Omental fat pad (tissue), 4 donors: Measurements from ENCODE around the gene IL15RA. TPM values are rescaled to one million over a fixed set of nuclear protein-coding genes. Genes with fewer than 3 reads are reported as not detected.
A peak's percentile ranks its signal among the peaks of the same experiment; 100 is the strongest.

Source experiments
- ATAC-seq: fragments of 150-250 bp; one replicate; pipeline ENCODE4 v1.9.1; 2016; ENCODE audit warnings: mild to moderate bottlenecking, moderate library complexity; ENCODE audit not compliant: low FRiP score
- DNase-seq: peaks from one replicate; pipeline ENCODE4 v3.0.0-alpha.2; 2019; ENCODE audit warnings: low spot score
- total RNA-seq, 4 donors: library from RNA; depleted of rRNA; stranded (reverse); fragments of >200 nt; gene quantifications; one replicate each; pipeline ENCODE4 v1.1.0, GENCODE V29; 2016
- TF ChIP-seq, protein P1 (sequence below), 3 donors: fragments of 450-650 bp; IDR thresholded peaks; one replicate each; pipeline ENCODE4 v1.5.1; 2016 to 2017; ENCODE audit warnings: antibody characterized with exemption in 3 of 3, mild to moderate bottlenecking in 3 of 3, moderate library complexity in 2 of 3

IL15RA gene
- total RNA-seq, 4 donors from 2014 or later: 18.7 to 71.6 (median 26.8) TPM

DNA sequence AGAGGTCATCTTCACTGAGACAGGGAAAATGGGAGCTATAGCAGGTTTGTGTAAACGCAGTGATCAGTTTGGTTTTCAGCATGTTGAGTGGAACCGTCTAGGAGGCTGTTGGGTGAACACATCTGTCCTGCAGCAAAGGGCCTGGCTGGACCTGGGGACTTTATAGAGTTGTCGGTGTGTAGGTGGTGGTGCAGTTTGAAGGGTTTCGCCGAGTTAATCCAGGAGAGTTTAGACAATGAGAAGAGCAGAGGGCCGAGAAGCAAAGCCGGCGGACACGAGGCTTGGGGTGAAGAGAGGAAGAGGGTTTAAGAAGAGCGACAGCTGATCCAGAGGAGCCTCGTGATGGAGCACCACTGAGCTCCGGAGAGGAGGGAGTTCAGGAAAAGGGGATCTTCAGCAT, 39.1 kb downstream of the IL15RA start:
- ATAC-seq (no peak), DNase-seq (no peak)
- TF ChIP-seq, protein P1, sequence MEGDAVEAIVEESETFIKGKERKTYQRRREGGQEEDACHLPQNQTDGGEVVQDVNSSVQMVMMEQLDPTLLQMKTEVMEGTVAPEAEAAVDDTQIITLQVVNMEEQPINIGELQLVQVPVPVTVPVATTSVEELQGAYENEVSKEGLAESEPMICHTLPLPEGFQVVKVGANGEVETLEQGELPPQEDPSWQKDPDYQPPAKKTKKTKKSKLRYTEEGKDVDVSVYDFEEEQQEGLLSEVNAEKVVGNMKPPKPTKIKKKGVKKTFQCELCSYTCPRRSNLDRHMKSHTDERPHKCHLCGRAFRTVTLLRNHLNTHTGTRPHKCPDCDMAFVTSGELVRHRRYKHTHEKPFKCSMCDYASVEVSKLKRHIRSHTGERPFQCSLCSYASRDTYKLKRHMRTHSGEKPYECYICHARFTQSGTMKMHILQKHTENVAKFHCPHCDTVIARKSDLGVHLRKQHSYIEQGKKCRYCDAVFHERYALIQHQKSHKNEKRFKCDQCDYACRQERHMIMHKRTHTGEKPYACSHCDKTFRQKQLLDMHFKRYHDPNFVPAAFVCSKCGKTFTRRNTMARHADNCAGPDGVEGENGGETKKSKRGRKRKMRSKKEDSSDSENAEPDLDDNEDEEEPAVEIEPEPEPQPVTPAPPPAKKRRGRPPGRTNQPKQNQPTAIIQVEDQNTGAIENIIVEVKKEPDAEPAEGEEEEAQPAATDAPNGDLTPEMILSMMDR (IDR thresholded peaks at IDR 0.05): no peak

DNA sequence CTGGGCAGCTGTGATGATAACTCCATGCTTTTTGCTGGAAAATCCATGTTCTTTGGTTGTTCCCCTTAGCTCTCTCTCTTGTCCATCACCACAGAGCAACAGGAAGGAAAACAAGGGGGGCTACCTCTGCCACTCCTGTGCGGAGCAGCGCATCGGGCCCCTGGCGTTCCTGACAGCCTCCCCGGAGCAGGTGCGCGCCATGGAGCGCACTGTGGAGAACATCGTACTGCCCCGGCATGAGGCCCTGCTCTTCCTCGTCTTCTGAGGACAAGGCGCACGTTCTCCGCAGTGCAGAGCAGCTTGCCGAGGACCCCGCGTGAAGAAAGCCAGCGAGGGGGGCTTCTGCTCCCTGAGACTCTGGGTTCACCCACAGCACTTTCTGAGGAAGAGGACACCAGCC, 40.3 kb downstream of the IL15RA start:
- ATAC-seq (no peak), DNase-seq (no peak)
- TF ChIP-seq, protein P1 (IDR thresholded peaks at IDR 0.05): no peak

DNA sequence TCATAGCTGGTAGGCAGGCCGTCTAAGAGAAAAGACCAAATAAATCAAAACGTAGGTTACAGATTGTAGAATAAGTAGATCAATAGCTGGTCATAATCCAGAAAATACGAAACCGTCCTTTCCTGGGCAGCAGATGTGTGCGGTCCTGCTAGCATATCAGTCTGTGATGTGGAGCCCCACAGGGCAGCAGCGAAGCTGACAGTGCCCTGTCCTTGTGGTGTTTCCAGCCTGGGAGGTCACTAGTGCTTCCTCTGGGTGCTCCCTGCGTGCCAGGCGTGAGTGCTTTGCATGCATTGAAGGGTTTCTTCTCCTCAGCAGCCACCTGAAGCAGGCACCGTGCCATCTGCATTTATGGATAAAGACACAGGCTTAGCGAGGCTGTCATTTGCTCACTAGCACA, 41.7 kb downstream of the IL15RA start:
- TF ChIP-seq, protein P1 (IDR thresholded peaks at IDR 0.05): no peak
- no peak for ATAC-seq
- DNase-seq: no peak

DNA sequence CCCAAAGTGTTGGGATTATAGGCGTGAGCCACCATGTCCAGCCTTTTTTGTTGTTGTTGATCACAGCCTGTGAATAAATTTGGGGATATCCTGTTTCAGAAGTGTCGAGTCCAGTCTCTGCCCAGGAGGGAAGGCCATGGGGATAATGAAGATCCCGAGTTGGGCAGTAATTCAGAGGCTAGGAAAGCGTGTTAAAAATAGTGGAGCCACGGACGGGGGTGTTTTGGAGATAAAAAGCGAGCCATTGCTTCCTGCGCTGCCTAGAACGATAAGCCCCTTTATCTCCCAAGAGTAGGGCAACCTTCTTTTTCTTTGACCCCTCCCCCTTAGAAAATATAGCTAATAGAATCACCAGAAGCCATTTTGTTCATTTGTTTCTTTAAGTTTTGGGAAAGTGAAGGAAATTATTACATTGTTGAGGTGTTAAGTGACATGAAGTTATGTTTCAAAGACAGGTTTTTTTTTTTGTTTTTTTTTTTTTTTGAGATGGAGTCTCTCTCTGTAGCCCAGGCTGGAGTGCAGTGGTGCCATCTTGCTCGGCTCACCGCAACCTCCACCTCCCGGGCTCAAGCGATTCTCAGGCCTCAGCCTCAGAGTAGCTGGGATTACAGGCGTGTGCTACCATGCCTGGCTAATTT, 43.3 kb downstream of the IL15RA start:
- DNase-seq (no peak), ATAC-seq (no peak)
- TF ChIP-seq, protein P1 (IDR thresholded peaks at IDR 0.05): no peak

DNA sequence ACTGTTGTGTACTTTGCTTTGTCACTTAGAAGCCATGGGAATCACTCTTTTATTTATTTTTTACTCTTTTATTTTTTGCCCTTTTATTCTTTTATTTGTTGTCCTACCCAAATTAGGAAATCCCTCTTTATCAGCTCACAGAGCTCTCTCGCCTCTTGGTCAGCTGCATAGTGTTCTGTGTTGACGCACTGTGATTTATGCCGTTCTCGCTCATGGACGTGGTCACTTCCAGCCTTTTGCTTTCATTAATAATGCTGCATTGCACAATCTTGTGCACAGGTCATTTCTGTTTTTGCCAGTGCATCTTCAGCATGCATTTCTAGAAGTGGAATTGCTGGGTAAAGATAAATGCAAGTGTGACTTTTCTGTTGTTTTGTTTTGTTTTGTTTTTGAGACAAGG, 45.0 kb downstream of the IL15RA start:
- peak; percentile 65 for ATAC-seq
- TF ChIP-seq, protein P1 (IDR thresholded peaks at IDR 0.05): no peak
- DNase-seq: no peak

DNA sequence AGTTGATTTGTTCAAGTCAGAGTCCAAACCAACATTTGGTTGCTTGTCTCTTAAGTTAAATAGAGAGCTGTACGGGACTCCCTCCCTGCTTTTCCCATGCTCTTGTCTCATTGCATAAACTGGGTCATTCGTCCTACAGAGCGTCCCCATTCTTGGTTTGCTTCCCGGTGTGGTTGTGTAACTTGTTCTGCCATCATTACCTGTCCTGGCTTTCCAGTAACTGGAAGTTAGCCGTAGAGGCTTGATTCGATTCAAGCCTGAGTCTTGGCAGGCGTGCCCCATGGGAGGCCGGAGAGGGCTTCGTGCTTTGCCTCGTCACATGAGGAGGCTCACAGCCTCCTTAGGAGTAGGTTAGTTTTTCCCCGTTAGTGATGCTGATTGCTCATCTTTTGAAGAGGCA, 47.1 kb downstream of the IL15RA start:
- ATAC-seq: no peak
- no peak for DNase-seq
- TF ChIP-seq, protein P1 (IDR thresholded peaks at IDR 0.05): no peak

DNA sequence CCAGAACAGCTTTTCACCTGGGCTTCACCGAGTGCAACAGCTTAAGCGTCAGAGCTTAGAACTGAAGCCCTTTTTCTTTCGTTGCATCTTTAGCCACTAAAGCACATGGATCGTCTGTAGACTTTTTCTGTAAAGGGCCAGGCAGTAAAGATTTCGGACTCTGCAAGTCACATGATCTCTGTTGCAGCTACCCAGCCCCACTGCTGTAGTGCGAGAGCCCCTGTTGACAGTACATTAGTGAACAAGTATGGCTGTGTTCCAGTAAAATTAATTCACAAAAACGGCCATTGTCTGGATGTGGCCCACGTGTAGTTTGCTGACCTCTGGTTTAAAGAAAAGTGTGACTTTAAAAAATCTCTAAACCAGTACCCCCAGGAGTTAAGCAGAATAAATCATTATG, 47.9 kb downstream of the IL15RA start:
- ATAC-seq (no peak), DNase-seq (no peak)
- TF ChIP-seq, protein P1 (IDR thresholded peaks at IDR 0.05): no peak
